IPS-NIHi7 (cell line): ENCODE measurements around the gene TGM1.
A peak's percentile ranks its signal among the peaks of the same experiment; 100 is the strongest.
"Not testable (repeated sequence)": the region's sequence is repeated elsewhere in the genome, so short reads cannot be mapped to it uniquely, and the experiment has no call there.

Source experiments
- DNase-seq: peaks from one replicate; pipeline ENCODE4 v3.0.0; 2012; ENCODE audit warnings: mixed read lengths; ENCODE audit errors: extremely low spot score

TGM1 gene

DNA sequence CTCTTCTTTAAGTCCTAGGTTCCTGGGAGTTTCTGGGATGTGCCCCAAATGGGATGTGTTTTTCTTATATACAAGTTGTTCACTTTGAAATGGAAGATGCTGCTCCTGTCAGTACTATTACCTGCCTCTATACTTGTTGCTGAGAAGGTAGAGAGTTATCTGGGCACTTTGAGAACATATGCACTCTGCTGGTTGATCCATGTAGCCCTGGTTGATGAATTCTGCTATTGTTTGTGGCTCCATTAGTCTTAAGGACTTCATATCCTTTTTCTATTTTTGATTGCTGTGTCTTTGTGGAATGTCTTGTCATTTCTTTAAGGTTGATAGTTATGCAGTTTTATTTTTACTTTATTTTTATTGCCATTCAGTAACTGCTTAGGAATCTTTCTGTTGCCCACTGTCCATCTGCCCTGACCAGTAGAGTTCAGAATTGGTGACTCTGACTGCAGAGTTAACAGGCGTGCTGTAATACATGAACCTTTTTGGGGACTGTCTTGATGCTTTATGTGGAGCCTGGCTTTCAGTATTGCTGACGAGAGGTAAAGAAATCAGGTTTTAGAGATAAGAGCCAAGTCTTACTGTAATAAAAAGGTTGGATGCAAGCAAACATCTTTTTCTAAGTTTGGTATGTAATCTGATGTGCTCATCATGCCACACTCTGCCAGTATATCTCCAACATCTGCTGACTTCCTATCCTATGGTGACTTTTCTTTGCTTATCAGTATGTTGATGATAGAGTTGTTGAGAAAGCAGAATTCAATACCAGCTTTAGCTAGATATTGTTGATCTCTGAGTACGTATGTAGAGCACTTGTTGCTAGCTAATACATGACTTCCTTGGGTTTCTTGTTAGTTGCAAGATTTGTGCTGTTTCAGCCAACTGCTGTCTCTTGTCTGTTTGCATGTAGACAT, 28.6 kb downstream of the TGM1 start:
- no peak for DNase-seq

DNA sequence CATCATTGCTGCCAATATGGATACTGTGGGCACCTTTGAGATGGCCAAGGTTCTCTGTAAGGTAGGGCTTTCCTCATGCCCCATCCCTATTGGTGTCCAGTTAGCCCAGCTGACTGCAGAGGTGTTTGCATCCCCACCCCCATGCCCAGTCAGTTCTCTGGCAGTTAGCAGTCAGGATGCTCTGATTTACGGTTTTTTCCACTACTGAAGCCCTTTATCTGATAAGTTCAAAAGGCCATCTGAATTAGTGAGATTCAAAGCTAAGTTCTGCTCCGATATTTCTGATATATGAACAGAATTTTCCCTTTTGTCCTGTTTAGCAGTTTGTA, 29.5 kb downstream of the TGM1 start:
- no peak for DNase-seq

DNA sequence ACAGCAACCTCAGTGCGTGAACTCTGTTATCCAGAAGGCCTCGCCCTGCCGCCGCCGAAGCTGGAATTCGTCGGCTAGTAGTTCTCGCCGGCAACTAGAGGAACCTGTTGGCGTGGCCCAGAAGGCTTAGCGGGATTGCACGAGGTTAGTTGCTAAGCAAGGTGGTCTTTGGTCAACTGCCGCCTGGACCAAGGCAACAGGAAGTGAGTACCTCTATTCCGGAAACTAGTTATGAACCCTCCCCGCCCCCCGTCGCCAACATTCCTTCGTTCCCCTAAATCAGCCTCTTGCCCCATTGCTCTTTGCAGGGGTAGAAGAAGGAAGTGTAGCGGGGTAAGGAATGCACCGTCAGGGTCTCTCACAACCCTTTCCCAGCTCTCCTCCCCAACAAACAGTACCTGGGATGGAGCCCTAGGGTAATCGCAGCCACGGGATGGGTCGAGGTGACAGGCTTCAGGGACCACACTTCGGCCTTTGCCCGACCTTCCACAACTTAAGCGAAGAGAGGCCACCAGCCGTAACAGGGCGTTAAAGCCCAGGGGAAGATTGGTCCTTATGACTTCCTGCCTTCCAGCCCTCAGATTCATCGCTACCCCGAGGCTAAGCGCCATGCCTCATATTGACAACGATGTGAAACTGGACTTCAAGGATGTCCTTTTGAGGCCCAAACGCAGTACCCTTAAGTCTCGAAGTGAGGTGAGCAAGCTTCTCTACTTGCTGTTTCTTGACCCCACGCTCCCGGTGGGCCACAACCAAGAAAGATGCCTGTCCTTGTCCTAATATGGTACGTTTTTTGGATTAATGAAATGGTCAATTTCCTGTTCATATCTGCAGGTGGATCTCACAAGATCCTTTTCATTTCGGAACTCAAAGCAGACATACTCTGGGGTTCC, 30.1 kb downstream of the TGM1 start, which contains the start of gene GMPR2:
GMPR2 (plus strand) TSS at position 285 of the 893 bp plus-strand sequence; CDS start at position 610, 325 bp downstream.
- no peak for DNase-seq

DNA sequence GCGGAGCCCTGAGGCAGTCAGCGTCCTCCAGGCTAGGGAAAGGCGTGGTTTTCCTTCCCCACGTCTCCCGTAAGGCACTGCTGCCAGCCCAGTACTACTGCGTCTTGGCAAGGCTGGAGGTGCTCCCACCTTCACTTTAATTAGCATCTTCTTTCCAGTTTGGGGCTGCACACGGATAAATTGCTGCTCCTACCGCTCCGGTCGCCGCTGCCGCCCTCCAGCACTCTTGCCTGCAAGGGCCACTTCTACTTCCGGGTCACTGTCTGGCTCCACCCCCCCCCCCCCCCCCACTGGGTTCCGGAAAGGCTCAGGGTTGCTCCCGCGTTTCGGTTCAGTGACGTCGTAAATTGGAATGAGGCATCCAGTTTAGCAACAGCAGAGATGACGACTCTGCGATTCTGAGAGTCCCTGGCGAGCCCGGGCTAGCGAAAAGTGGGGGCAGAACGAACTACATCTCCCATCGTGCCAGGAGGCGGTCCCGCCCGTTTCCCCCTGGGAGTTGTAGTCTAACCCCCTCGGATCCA, 30.8 kb downstream of the TGM1 start, which contains the start of gene NEDD8:
NEDD8 (minus strand) TSS at position 247 of the 524 bp plus-strand sequence; CDS start at position 147, 100 bp downstream.
- peak; percentile 84 for DNase-seq

DNA sequence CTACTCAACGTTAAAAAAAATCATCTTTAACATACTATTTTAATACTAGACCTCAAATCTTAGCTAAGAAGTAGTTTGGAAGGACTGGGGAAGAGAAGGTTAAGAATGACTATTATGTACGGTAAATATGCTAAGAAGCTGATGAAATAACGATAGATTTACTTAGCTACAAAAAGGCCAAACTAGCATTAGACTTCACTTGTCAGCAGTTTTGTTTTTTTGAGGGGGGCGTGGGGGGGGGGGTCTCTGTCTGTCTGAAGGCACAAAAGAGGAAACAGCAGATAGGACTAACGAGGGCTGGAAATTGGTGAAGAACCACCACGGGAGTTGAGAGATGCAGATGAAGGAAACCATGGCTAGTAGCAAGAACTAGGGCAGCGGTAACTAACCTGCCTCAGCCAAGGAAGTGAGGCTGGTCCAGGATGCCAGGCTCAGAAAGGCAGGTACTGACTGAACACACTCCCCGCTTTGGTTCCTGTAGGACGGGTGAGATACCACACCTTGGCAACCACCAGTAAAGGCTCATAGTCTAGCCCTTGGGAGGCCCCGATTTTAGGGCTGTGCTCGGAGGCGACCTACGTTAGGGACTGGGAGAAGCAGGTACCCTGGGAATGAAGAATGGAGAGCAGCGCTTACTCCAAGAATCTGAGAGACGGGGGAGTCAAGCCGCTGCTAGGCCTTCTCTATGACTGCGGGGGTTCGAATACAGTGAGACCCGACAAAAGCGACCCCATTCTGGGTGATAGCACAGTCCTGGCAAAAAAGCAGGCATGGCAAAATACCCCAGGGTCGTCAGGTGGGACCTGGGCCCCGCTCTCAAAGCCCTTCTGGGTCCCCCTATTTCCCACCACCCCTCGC, 31.5 kb downstream of the TGM1 start:
- DNase-seq: no peak

DNA sequence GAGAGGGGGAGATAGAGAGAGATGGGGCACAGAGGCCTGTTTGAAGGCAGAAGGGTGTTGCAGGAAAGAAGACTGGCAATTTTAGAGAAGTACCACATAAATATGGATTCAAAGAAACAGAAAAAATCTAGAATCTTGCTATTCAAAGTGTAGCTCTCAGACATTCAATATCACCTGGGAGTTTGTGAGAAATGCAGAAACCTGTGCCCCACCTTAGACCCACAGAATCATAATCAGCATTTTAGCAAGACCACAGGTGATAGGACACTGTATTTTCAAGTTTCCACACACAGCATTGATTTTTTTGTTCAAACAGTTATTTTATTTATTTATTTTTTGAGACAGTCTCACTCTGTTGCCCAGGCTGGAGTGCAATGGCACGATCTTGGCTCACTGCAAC, 34.1 kb downstream of the TGM1 start:
- DNase-seq: no peak

DNA sequence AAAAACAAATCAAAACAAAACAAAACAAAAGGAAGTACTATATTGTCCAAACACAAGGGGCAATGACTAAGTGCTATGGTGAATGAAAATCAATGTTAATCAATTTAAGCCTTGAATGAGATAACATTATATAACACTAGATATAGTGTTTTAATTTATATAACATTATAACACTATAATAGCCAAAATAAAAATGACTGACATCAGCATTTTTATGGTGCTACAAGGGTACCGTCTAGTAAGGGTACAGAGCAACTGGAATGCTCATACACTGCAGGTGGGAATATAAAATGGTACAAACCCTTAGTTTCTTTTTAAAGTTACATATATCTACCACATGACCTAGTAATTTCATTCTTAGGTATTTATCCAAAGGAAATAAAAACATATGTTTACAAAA, 36.5 kb downstream of the TGM1 start:
- no peak for DNase-seq

DNA sequence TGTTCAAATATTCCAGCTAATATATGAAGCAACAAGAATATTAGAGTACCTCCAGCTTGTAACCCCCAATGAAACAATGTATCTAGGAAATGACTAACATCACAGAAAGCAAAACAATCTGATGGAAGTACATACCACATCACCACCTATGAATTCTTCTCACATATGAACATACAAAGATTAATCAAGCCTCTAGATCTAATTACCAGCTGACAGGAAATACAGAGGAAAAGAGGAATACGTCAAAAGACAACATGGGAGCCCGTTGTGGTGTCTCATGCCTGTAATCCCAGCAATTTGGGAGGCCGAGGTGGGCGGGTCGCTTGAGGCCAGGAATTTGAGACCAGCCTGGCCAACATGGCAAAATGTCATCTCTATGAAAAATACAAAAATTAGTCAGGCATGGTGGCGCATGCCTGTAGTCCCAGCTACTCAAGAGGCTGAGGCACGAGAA, 38.3 kb downstream of the TGM1 start:
- no peak for DNase-seq

DNA sequence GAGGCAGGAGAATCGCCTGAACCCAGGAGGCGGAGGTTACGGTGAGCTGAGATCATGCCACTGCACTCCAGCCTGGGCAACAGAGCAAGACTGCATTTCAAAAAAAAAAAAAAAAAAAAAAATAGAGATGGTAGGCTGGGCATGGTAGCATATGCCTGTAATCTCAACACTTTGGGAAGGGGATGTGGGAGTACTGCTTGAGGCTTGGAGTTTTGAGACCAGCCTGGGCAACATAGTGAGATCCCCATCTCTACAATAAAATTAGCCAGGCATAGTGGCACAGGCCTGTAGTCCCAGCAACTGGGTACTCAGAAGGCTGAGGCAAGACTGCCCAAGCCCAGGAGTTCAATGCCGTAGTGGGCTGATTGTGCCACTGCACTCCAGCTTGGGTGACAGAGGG, 40.0 kb downstream of the TGM1 start:
- not testable (repeated sequence) for DNase-seq

DNA sequence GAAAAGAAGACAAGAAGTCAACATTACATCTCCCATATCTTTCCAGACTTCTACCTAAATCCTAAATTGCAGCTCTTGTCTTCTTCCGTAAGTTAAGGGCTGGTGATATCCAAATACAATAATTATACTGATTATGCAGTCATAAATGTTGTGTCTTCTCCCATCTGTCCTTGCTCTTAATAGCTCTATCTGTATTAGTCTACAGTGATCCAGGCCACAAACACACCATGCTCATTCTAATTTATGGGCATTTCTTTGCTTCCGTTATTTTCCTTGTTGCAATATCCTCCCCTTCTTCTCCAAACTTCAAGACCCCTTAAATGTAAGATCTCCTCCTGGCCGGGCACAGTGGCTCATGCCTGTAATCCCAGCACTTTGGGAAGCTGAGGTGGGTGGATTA, 43.5 kb downstream of the TGM1 start:
- no peak for DNase-seq

DNA sequence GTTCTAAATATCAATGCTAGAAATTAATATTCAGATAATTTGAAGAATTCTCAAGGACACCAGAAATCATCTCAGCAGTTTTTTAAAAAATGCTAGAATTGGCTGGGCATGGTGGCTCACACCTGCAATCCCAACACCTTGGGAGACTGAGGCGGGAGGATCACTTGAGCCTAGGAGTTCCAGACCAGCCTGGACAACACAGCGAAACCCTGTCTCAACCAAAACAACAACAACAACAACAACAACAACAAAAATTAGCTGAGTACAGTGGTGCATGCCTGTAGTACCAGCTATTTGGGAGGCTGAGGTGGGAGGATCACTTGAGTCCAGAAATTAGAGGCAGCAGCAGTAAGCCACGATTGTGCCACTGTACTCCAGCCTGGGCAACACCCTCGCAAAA, 43.9 kb downstream of the TGM1 start:
- no peak for DNase-seq

DNA sequence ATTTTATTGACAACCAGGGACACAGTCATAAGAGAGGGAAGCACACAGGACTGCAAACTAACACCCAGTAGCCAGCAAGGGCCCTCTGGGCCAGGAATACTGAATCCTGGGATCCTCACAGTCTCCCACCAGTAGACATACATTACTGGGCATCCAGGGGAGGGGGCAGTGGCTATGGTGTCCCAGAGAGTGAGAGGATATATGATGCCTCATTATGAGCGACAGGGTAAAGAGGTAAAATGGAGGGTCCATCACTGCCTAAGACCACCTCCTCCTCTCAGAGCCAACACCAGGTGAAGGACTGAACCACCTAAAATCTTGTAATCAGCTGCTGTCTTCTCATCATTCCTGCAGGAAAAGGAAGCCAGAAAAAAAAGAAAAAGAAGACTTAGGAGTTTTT, 46.1 kb downstream of the TGM1 start:
- not testable (repeated sequence) for DNase-seq

DNA sequence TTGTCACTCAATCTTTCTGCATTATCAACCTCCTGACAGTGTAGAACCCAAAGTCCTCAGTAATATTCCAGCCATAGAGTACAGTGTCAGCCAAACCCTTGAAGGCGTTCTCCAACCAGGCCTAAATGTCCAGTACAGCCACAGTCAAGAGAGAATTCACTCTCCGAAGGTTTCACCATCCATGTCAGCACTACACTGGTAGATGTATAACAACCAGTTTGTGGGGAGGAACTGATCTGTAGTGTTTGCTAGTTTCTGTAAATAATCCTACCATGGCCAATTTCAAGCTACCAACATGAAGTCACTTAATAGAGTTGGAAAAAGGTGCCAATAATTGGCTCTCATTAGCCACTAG, 46.7 kb downstream of the TGM1 start:
- DNase-seq: no peak

DNA sequence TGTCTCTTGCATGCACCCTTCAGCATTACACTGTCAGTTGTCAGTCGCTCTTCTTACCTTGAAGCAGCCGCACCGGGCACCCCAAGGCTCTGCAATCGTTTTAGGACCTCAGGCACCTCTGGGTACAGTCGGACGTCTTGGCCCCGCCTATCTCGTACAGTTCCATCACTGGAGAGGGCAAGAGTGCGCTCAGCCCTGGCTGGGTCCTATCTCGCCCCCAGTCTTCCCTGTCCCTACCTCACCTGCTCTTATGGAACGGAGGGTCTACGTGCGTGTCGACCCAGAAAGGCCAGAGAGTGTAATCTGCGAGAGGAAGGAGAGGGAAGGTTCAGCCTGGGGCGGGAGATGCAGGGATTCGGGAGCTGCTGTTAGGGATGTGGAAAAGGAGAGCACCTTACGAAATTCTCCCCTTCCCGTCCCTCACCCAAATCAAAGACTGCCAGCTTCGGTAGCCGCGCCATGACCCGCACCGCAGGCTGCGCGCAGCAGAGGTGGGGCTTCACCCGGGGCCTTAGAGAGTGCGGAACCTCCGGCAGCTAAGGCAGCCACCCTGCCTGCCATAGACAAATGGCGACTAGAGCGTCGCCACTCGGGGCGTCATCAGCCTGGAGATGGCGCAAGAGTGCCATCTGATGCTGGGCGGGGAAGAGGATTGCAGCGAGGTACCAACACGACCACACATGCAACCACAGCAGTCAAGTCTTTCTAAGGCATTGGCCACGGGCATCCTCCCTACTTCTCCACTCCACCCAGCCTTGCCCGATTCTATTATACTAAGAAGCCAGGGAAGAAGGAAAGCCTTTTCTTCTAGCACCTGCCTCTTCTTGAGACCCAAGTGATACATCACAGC, 47.3 kb downstream of the TGM1 start, which contains the start of gene MDP1:
MDP1 (minus strand) TSS at position 572 of the 850 bp plus-strand sequence; CDS start at position 461, 111 bp downstream.
- peak; percentile 96 for DNase-seq

DNA sequence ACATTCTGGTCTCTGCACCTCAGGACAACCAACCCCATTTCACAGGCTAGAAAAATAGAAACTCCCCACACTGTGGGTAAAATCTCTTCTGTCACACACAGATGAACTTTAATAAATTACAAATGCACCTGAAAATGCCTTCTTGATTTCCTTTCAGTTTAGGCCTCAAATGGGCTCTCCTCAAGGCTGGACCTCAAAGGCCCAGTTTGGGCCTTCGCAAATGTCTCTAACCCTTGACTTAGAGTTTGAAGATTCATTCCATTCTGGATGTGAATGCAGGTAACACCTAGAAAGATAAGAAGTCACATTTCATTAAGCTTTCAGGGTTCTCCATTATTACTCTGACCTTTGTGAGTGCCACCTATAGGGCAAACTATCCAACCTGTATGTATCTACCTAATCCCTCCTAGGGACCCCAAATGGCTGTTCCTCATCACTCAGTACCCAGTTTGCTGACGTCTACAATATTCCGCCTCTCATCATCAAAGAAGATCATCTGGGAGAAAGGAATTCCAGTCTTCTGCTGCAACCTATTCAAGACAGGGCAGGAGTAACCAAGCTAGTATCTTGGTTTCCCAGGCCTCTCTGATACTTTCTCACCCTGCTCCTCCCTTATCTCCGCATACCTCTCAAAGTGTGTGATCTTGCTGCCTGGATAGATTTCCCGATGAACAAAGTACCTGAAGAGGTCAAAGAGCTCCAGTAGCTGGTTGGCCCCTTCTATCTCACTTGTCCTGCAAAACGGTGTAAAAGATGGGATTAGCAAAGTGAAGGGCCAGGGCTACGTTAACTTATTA, 48.9 kb downstream of the TGM1 start:
- DNase-seq: no peak

DNA sequence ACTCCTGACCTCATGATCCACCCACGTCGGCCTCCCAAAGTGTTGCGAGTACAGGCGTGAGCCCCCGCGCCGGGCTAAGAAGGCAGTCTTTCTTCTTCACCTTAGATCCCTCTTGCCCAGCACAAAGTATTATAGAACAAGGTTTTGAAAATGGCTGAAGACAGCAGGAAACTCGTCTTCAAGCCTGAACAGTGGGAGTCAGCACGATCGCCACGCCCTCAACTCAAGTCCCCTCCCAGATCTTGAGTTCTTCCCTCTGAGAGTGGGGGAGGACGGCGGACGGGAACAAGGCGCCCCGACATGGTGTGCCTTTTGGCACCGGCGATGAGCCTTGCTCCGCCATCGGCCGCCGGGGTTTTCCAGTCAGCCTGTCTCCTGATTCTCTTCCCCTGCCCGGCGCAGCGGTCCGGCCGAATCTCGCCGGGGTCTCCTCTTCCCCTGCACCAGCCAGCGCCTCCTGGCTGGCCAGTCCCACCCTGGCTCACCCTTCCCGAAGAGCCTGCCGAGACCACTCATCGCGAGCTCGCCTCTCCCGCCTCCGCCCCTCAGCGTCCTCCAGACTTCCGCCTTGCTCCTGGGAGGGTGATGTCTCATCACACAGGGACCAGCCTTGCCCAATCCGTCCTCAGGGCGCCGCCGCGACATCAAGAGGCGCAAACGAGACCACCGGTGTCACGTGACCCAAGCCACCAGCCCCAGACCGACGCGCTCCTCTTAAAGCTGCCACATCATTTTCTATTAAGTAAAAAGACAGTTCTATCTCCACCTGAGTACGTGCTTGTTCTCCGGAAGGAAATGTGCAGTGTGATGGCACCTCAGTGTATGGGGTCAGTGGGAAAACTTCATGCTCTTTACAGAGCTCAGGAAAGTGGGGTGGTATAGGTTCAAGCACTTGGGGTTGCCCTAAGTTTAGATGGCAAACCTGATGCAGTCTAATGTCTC, 49.8 kb downstream of the TGM1 start, which contains the start of gene CHMP4A:
CHMP4A (minus strand) TSS at position 565 of the 942 bp plus-strand sequence; CDS start at position 516, 49 bp downstream.
- peak; percentile 98 for DNase-seq

DNA sequence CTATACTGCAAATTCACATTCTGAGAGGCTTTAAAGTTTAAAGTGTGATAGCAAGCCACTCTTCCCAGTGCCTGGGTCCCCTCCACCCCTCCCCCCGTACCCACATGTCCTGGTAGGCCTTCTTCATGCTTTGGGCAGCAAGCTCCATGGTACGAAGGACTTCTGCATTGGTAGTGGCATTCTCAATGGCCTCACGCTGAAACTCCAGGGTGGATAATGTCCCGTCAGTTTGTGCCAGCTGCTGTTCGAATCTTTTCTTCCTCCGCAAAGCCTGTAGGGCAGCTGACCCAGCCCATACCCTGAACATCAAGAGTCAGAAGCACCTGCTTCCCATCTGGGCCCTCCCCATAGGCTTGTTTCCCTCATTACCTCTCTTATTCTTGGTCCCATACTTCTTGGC, 51.7 kb downstream of the TGM1 start:
- DNase-seq: no peak

DNA sequence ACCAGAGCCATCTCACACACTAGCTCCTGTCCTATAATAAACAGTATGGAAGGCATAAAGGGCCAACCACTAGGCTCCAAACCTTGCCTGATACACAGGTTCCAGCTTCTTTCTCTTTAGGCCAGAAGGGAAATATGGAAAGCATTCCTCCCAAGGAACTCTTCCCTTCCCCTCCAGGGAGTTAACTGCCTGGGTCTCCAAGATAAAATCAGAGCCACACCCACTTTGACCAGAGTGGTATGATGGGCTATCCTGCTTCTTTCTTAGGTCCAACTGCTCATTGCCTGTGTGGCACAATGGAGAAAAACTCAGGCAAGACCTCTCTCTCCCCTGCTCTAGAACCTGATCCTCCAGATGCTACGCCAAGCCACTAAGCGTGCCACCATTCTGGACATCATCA, 55.4 kb downstream of the TGM1 start:
- DNase-seq: no peak
